Type B pancreatic cell (in vitro differentiated cells): ENCODE measurements around the gene DNASE2B. TPM values are rescaled to one million over a fixed set of nuclear protein-coding genes. Genes with fewer than 3 reads are reported as not detected.

Experiments
- DNase-seq: peaks from one replicate; pipeline ENCODE4 v3.0.0; 2021; ENCODE audit warnings: mixed read lengths; ENCODE audit not compliant: unreplicated experiment; ENCODE audit errors: extremely low spot score
- H3K27ac Mint-ChIP-seq: 2 replicates; pipeline ENCODE4 v1.8.0; 2021; ENCODE audit warnings: mild to moderate bottlenecking, mixed read lengths
- H3K27me3 Mint-ChIP-seq: 2 replicates; pipeline ENCODE4 v1.8.0; 2021; ENCODE audit warnings: mixed read lengths
- H3K36me3 Mint-ChIP-seq: 2 replicates; pipeline ENCODE4 v1.8.0; 2021; ENCODE audit warnings: mixed read lengths
- H3K4me1 Mint-ChIP-seq: one replicate; pipeline ENCODE4 v1.8.0; 2021; ENCODE audit warnings: mixed read lengths; ENCODE audit not compliant: unreplicated experiment
- H3K4me3 Mint-ChIP-seq: 2 replicates; pipeline ENCODE4 v1.8.0; 2021; ENCODE audit warnings: mild to moderate bottlenecking, mixed read lengths
- H3K9me3 Mint-ChIP-seq: 2 replicates; pipeline ENCODE4 v1.8.0; 2021; ENCODE audit warnings: mixed read lengths
- total RNA-seq: library from RNA; stranded (reverse); gene quantifications from 2 replicates; pipeline ENCODE4 v1.2.1, GENCODE V29; 2021; ENCODE audit warnings: low replicate concordance
- TF ChIP-seq, protein P1 (sequence below): fragments of 200-600 bp; sonication (generic); conservative IDR thresholded peaks from 2 replicates; pipeline ENCODE4 v1.5.0; 2021; ENCODE audit warnings: antibody characterized with exemption, mild to moderate bottlenecking

DNASE2B gene
- total RNA-seq, 1 donor from 2014 or later: not detected

GRCh38 chr1:84385347-84385746, 12.9 kb upstream of the DNASE2B start:
- no peak overlapping the region for H3K27ac Mint-ChIP-seq
- H3K4me3 Mint-ChIP-seq: no peak overlapping the region
- H3K4me1 Mint-ChIP-seq: peaks cover 10% of the 10 kb centered on the region
- TF ChIP-seq, protein P1, sequence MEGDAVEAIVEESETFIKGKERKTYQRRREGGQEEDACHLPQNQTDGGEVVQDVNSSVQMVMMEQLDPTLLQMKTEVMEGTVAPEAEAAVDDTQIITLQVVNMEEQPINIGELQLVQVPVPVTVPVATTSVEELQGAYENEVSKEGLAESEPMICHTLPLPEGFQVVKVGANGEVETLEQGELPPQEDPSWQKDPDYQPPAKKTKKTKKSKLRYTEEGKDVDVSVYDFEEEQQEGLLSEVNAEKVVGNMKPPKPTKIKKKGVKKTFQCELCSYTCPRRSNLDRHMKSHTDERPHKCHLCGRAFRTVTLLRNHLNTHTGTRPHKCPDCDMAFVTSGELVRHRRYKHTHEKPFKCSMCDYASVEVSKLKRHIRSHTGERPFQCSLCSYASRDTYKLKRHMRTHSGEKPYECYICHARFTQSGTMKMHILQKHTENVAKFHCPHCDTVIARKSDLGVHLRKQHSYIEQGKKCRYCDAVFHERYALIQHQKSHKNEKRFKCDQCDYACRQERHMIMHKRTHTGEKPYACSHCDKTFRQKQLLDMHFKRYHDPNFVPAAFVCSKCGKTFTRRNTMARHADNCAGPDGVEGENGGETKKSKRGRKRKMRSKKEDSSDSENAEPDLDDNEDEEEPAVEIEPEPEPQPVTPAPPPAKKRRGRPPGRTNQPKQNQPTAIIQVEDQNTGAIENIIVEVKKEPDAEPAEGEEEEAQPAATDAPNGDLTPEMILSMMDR: no peak
- no peaks in the 10 kb centered on the region for H3K9me3 Mint-ChIP-seq
- no peaks in the 10 kb centered on the region for H3K36me3 Mint-ChIP-seq
- no peak for DNase-seq
- no peaks in the 10 kb centered on the region for H3K27me3 Mint-ChIP-seq

DNA sequence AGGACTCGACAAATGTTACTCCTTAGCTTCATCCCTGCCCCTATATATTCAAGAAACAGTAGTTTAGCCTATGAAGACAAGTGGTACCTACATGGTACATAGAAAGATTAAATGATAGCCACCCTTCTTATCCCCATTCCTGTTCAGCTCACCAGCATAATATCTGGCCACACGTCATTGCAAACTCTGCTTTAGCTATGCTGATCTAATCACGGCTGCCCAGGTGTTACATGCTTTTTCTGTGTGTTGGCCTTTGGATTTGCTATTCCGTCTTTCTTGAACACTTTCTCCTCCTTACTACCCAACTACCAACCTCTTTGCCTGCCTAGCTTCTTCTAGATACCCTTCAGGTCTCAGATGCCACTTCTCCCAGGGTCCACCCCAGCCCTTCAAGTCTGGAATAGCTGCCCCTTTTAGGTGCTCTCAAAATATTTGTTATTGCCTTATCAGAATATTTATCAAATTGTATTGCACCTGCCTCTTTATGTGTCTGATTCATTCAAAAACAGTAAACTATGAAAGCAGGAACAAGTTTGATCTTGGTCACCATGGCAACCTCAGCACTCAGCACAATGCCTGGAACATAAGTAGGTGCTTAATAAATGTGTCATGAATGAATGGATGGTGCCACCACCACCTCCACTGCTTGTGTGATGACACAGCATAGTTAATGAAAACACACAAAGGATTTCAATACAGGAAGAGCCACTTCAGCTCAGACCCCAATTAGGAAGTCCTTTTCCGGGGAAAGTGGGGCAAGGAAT, 11.4 kb upstream of the DNASE2B start:
- Mint-ChIP-seq H3K4me1 (peaks cover 14% of the 10 kb centered on the region), H3K9me3 (no peaks in the 10 kb centered on the region), H3K27me3 (no peaks in the 10 kb centered on the region), H3K36me3 (no peaks in the 10 kb centered on the region), H3K4me3 (no peak overlapping the region), H3K27ac (no peak overlapping the region)
- TF ChIP-seq, protein P1: no peak
- no peak for DNase-seq

DNA sequence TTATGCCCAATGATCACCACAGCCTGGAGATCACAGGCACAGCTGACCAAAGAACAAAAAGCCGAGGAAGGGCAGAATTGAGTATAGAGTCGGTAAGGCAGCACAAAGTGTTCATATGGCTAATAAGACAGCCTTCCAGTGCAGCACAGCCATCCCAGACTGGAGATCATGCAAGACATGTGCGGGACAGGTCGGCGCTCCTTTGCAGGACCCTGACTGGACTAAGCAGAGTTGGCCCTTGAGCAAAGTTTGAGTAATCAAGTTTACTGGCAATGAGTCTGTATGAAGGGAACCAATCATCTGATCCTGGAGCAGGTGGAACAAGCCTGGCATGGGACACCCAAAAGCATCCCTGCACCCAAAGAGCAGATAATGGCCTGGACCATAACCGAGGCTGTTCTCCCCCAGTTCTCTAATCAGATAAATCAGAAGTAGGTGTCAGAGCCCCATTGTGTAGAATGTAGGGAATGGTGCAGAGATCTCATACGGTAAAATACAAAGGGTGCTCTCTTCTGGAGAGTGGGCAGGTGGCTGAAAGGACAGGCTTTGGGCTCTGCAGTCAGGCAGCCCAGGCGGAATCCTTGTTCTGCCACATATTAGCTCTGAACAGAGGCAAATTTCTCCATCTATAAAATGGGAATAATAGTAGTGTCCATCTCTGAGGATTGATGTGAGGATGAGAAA, 10.7 kb upstream of the DNASE2B start:
- Mint-ChIP-seq H3K36me3 (no peaks in the 10 kb centered on the region), H3K27me3 (no peaks in the 10 kb centered on the region), H3K4me1 (peaks cover 8% of the 10 kb centered on the region), H3K27ac (no peak overlapping the region), H3K4me3 (no peak overlapping the region), H3K9me3 (no peaks in the 10 kb centered on the region)
- TF ChIP-seq, protein P1: no peak
- no peak for DNase-seq

GRCh38 chr1:84390226-84390625, 8.1 kb upstream of the DNASE2B start:
- H3K9me3 Mint-ChIP-seq: no peaks in the 10 kb centered on the region
- no peaks in the 10 kb centered on the region for H3K36me3 Mint-ChIP-seq
- H3K4me3 Mint-ChIP-seq: no peak overlapping the region
- H3K27me3 Mint-ChIP-seq: no peaks in the 10 kb centered on the region
- TF ChIP-seq, protein P1: no peak
- H3K27ac Mint-ChIP-seq: no peak overlapping the region
- H3K4me1 Mint-ChIP-seq: peaks cover 3% of the 10 kb centered on the region
- DNase-seq: no peak

- Mint-ChIP-seq H3K4me3 (no peak overlapping the region), H3K27me3 (no peaks in the 10 kb centered on the region), H3K4me1 (peaks cover 8% of the 10 kb centered on the region), H3K9me3 (no peaks in the 10 kb centered on the region), H3K27ac (no peak overlapping the region), H3K36me3 (no peaks in the 10 kb centered on the region)
- TF ChIP-seq, protein P1: no peak
- no peak for DNase-seq
Observed at GRCh38 chr1:84401156-84401555, 2.9 kb downstream of the DNASE2B start.
